HG03378 (cell line): ENCODE results near the gene TMBIM6.

Source experiments
- ATAC-seq: cut with Tn5 transposase; IDR thresholded peaks from one replicate; pipeline ENCODE4 v1.9.1; 2021; ENCODE audit warnings: mild to moderate bottlenecking, moderate library complexity; ENCODE audit not compliant: unreplicated experiment

TMBIM6 gene

DNA sequence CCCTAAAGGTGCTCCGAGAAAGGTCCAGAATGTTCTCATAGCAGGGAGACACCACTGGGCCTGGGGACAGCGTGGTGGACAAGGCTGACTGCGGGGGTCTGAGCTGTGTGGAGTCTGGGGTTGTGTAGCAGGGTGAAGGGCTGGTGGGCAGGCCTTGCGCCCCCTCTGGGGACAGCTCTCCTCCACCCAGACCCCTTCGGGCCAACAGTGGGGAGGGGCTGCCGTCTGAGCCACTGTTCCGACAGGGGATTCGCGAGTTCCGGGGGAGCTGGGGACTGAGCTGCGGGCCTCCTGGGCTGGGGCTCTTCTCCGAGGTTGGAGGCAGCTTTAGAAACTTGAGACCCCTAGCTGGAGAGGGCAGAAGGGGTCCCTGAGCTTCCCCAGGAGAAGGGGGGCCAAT is 54.8 kb downstream of the TMBIM6 start:
- no peak for ATAC-seq

GRCh38 chr12:49796606-49797448 is 55.5 kb downstream of the TMBIM6 start:
- ATAC-seq = no peak

DNA sequence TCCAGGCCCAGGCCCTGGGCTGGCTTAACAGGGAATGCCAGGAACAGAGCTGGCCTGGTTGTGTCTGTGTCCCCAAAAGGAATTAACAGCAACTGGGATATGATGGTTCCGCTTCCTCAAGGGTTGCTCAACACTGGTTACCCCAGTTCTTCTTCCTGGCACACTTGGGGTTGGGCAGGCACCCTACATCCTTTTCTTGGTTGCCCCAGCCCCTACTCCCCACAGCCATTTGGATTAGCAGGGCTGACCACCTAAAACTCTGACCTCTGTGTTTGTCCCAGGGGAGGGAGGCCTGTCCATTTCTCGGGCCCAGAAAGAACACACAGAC is 56.1 kb downstream of the TMBIM6 start:
- no peak for ATAC-seq

- ATAC-seq = no peak
These were observed 56.9 kb downstream of the TMBIM6 start for GRCh38 chr12:49798248-49798647.

DNA sequence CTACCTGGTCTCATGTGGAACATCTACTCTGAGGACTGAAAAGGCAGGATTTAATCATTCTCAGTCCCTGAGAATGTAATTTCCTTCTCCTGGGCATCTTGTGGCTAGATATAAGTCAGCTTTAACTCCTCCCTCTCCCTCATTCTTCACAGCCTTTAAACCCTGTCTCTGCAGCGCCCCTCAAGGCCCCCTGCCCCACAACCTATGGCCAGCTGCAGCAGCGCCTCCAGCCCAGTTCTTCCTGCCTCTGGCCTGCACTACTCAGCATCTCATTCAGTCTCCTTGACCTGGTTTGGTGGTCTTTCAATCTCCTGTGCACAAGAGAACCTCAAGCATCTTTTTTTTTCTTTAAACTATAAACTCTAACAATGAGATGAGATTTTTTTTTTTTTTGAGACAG is 57.6 kb downstream of the TMBIM6 start:
- no peak for ATAC-seq

DNA sequence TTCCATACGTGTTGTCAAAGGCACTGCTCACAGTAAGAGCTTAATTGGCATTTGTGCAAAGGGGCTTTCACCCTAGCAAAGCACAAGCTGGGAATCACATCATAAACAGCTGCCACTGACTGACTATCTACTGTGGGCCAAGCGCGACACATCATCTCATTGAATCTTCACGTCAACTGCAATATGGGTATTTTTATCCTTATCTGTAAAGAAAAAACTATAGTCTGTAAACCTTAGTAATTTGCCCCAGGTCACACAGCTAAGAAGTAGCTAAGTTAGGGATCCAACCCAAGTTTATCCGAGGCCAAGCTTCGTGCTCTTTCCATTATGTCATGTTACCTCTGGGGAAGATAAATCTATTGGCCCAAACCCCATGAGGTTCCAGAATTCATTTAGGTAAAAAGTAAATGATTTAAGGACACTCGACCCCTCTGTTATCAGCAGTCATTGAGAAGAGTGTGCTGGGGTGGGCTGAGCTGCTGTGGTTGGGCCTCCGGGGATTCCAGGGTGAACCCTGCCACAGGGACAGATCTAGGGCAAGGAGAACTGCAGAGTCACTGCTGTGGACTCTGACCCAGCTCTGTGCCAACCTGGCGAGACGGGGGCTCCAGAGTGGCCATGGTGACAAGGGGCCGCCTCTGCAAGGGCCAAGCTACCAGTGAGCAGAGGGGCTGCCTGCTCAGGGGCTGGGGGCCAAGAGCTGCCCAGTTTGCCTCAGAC is 59.2 kb downstream of the TMBIM6 start:
- ATAC-seq = no peak

DNA sequence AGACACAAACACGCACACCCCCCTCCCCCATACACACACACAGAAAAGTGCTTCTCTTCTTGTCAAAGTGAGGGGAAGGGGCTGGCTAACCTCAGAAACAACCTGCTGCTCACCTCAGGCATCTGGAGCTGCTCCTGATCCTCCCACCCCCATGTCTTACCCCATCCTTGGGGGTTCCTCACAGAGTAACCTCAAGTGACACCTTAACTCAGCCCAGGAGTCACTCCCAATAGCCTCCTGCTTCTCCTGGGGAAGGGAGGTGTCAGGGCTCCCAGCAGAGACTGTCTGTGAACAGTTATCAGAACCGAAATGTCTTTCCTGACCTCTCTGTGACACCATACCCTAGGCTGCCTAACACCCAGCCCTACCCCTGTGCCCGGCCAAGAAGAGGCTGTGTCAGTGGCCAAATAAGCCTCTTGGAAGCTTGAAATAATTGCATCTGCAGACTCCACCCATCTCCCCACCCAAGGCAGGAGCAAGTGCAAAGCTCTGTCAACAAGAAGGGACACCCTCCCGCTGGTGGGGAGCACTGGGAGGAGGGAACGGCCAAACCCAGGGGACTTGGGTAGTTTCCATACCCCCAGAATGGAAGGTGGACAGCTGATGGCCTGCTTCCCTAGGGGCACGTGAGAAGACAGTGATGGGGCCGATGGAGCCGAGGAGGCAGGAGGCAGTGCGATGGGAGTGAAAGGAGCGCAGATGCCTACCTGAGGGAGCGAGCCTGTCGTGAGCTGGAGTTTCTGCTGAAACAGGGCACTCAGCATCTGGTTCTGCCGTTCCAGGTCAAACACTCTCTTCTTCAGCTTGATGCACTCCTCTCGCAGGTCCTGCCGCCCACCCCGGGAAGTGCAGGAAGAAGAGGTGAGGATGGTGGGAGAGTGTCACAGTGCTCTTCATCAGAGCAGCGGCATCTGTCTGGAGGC is 60.0 kb downstream of the TMBIM6 start:
- ATAC-seq = no peak

DNA sequence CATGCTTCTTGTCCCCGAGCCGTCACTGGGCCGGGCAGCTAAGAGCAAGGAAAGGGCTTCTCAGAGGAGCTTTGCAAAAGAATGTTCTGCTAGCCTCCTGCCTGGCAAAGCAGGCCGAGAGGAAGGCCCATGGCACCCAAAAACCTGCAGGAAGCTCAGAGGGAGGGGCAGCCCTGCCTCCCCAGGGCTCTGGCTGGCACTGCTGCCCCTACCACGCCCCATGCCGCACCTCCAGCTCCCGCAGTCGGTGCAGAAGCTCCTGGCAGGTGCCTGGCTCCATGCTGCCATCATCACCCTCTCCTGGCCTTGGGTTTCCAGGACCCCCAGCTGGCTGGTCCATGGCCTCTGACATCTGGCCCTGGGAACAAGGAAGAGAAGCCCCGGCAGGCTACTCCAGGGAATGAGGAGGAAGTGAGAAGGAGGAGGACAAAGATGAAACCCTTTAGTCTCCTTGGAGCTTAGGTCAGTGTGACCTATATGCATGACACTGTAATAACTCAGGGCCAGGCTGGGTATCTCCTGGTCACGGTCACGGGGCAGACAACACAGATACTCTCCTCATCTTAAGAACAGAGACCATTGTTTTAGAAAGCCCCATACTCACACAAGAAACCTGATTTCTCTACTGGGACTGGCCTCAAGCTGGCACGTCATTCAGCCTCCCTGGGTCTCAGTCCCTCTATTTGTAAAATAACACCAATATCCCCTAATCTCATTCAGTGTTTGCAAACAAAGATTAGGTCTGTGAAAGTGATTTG is 62.5 kb downstream of the TMBIM6 start:
- no peak for ATAC-seq

- no peak for ATAC-seq
These were observed 63.5 kb downstream of the TMBIM6 start for GRCh38 chr12:49804821-49805220.

DNA sequence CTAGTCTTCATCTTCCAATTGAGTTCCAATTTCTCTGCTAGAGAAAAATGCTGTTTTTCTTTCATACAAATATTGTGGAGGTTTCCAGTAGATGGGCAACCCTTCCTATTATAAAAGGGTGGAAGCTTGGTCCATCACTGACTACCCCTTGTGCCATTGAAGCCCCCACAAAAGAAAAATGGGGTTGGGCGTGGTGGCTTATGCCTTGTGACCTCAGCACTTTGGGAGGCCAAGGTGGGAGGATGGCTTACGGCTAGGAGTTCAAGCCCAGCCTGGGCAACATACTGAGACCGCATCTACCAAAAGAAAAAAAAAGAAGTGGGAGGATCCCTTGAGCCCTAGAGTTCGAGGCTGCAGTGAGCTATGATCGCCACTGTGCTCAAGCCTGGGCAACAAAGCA is 64.1 kb downstream of the TMBIM6 start:
- no peak for ATAC-seq

DNA sequence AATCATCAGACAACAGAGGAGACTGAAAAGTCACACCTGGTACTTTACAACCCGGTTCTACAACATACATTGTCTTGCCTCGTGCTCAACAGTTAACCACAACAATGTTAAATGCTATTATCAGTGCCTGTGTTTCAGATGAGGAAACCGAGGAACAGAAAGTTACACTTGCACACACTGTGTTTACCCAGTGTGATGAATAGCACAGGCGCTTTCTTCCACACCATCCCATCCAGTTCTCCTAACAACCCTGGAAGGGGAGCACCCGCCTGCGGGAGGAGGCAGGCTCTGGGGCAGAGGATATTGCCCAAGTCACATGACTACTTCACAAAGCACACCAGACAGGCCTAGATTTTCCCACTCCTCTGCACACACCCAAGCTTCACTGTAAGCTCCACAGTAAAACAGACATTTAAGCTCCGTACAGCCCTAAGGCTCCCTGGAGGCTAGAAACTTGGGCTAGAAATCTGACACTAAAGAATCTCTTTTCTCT is 65.0 kb downstream of the TMBIM6 start:
- no peak for ATAC-seq

DNA sequence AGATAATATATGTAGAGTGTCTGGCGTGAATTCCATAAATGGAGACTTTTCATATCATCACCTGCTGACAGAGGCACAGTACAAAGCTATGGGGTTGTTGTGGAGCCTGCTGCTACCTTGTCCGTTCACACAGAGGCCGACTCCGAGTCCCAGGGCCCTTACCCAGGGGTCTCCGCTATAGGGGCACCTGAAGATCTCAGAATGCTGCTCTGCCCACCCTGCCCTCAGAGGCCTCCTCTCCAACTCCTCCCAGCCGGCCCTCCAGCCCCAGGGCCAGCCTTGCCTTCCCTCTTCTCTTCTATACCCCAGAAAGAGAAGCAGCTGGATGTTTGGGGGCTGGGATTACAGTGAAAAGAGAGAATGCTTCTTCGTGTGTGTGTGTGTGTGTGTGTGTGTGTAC is 65.5 kb downstream of the TMBIM6 start:
- ATAC-seq = no peak

DNA sequence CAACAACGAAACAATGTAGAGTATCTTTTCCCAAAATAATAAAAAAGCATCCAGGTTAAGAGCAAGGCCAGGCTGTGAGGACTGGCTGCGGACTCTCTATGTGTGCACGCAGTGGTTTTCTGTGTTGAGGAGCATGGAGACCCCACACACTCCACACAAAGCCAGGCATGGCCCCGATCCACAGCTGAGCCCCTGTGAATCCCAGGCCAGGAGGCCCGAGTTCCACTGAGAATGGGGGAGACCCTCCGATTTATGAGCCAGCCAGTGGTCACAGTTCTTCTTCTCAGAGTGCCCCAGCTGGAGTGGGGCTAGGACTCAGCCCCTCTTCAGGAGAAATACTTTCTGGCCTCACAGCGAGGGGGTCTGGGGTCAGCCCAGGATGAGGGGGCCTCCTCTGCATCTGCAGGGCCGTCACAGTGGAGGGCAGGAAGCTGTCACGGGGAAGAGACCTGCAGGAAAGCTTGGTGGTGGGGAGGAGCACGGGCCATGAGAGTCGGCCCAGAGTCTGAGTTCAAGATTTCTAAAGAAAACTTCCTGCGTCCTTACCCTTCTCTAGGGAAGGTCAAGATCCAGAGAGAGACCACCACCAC is 66.7 kb downstream of the TMBIM6 start:
- ATAC-seq = no peak

DNA sequence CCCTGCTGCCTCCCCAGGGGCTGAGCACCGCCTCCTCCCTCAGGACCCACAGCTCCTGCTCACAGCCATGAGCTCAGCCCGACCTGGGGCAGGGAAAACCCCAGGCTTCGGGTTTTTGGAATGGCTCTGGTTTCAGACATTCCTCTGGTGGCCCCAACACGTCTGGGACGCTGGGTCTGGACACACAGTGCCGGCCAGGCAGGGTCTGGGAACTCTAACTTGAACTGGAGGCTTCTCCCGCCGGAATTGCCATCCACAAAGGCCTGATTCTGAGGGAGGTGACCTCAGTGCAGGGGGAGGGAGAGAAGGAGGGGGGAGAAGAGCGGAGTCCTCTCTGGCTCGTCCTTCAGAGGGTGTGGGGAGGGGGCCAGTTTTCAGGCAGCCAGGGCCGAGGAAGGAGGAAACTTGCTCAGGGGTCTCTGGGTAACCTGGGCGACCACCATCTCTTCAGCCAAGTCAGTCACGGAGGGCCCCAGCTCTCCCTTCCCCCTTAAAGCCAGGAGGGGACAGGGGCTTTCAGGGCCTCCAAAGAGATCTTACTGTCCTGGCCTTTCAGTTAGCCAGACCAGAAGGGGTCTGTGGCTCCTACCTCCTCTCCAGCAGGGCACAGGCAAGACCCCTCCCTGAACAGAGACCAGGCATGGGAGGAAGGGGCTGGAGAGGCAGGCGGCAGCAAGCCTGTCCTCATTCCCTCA is 67.5 kb downstream of the TMBIM6 start:
- ATAC-seq = no peak

GRCh38 chr12:49809381-49809905 is 68.1 kb downstream of the TMBIM6 start:
- no peak for ATAC-seq

- no peak for ATAC-seq
These were observed 68.6 kb downstream of the TMBIM6 start for GRCh38 chr12:49809906-49810389.

DNA sequence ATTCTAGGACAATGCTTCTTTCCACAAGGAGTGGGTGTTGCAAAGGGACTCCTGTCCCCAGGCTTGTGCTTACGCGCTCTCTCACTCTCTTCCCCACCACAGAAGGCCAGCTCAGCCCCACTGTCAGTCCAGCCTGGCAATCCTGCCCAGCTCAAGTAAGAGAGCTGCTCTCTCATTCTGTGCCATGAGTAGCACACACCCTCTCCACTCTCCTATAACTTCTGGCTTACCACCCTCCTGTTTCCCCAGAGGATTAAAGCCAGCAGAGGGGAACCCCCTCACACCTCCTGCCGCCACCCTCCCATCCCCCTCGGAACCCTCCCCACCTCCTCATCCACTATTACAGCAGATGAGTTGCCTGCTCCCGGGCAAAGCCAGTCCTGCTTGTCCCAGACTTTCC is 69.8 kb downstream of the TMBIM6 start:
- ATAC-seq = no peak

DNA sequence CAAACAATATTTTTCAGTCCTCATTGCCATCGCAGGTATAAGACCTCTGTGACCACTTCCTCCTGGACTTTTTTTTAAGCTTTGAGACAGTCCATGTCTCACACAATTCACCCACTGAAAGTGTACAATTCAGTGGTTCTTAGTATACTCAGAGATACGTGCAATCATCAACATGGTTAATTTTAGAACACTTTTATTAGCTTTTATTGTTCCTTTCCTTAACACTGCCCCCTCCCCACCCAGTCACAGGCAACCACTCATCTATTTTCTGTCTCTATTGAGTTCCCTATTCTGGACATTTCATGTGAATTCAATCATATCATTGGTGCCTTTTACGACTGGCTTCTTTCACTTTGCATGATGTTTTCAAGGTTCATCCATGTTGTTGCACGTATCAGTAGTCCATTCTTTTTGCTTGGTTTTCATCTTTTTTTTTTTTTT is 70.6 kb downstream of the TMBIM6 start:
- ATAC-seq = no peak

GRCh38 chr12:49813131-49813530 is 71.8 kb downstream of the TMBIM6 start:
- no peak for ATAC-seq
